ENCODE measurements around the gene RSPH10B. TPM values are rescaled to one million over a fixed set of nuclear protein-coding genes. Genes with fewer than 3 reads are reported as not detected.
A peak's percentile ranks its signal among the peaks of the same experiment; 100 is the strongest.
"Not testable (repeated sequence)": the region's sequence is repeated elsewhere in the genome, so short reads cannot be mapped to it uniquely, and the experiment has no call there.

The RSPH10B gene
- total and polyA plus RNA-seq, 3 donors from 2014 or later: 19.0 to 54.7 (median 53.0) TPM

DNA sequence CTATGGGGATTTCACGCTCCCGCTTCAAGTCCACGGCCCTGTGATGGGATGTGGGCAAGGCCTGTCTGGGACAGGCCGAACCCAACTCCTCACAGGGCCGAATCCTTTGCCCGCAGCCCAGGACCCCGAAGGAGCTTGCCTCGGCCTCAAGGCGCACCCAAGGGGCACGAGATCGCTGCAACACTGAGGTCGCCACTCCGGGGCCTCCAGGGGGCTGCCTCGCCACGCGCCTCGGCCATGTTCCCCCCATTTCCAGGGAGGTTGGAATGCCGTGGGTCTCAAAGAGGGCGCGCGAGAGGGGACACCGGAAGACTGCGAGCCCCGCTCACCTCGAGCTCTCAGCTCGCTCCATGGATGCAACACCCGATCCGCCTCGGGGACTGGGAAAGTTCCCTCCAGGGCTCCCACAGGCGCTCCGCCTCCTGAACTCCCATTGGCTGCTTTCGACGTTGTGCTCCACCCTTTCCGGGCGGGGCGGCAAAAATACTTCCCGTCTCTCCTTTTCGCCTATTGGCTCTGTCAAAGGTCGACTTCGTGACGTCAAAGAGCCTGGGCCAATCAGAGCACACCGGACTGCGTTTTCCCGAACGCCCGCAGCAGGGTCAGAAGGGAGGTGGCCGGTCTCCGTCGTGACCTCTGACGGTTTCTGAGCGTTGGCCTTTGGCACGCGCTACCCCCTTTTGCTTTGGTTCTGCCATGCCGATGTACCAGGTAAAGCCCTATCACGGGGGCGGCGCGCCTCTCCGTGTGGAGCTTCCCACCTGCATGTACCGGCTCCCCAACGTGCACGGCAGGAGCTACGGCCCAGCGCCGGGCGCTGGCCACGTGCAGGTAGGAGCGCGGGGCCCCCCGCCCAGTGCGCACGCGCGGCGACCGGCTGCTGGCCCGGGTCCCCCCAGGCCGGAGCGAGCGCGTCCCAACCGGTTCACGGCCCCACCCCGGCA, 38.5 kb upstream of the RSPH10B start, which contains the start of the genes AIMP2 and PMS2:
AIMP2 (plus strand) TSS at position 605 of the 944 bp plus-strand sequence; CDS start at position 697, 92 bp downstream.
PMS2 (minus strand) TSS at position 382 of the 944 bp plus-strand sequence; CDS start at position 352, 30 bp downstream.
- H3K27ac ChIP-seq: peak within 1 kb of the TSS; percentile 87 to 92
- no peaks in the 10 kb centered on the region for H3K9me3 ChIP-seq
- no peaks in the 10 kb centered on the region for H3K36me3 ChIP-seq (ENCODE audit: low read depth, missing control alignments)
- peak; percentile 14 for TF ChIP-seq POLR2A (IDR thresholded peaks at IDR 0.05)
- TF ChIP-seq CTCF (IDR thresholded peaks at IDR 0.05): peak in 1 of 3 experiments; percentile 34
- WGBS, 2 donors: 0 to 1% methylated on average over 22 to 71 of the region's 84 CpGs
- H3K4me1 ChIP-seq: peaks cover 8% of the 10 kb centered on the region
- no peaks in the 10 kb centered on the region for H3K27me3 ChIP-seq
- peak; percentile 99 for DNase-seq
- peak within 1 kb of the TSS; percentile 66 to 72 for H3K4me3 ChIP-seq
- intact Hi-C loops (cut with DNase I; ENCODE audit: low total_unique reads): no loop called here

- peak overlapping the region; percentile 87 to 92 for H3K27ac ChIP-seq
- peak overlapping the region; percentile 66 to 72 for H3K4me3 ChIP-seq
- H3K9me3 ChIP-seq; H3K36me3 ChIP-seq (ENCODE audit: low read depth, missing control alignments); H3K4me1 ChIP-seq; H3K27me3 ChIP-seq; DNase-seq; intact Hi-C loops (cut with DNase I; ENCODE audit: low total_unique reads): not testable (repeated sequence)
- WGBS, 2 donors: 32 to 44% methylated on average over 27 of the region's 27 CpGs
Measured at GRCh38 chr7:6007835-6008590, 37.5 kb upstream of the RSPH10B start.

GRCh38 chr7:6007386-6007785, 36.9 kb upstream of the RSPH10B start:
- intact Hi-C loops (cut with DNase I; ENCODE audit: low total_unique reads): no loop called here
- 60 to 74% methylated on average over 4 of the region's 4 CpGs for WGBS, 2 donors
- Histone ChIP-seq H3K9me3 (no peaks in the 10 kb centered on the region), H3K36me3 (ENCODE audit: low read depth, missing control alignments) (no peaks in the 10 kb centered on the region), H3K4me3 (no peak overlapping the region), H3K27ac (no peak overlapping the region), H3K27me3 (no peaks in the 10 kb centered on the region), H3K4me1 (peaks cover 8% of the 10 kb centered on the region)
- no peak for DNase-seq
- TF ChIP-seq CTCF (IDR thresholded peaks at IDR 0.05) (no peak), POLR2A (IDR thresholded peaks at IDR 0.05) (no peak)

DNA sequence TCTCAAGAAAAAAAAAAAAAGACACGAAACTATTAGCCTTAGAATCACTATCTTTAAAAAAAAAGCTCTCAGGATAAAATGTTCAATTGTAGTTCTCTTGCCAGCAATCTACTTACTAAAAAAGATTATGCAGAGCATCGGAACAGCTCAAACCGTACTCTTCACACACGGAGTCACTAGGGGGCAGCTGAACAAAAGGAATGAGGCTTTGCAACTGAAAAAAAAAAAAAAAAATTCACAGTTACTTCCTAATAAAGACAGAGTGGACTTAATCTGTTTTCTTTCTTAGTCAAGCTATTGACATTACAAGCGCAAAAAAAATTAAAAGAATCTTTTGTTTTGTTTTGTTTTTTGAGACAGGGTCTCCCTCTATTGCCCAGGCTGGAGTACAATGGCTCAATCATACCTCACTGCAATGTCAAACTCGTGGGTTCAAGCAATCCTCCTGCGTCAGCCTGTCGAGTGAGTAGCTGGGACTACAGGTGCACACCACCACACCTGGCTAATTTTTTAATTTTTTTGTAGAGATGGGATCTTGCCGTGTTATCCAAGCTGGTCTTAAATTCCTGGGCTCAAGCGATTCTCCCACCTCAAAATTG, 26.8 kb upstream of the RSPH10B start:
- intact Hi-C loops (cut with DNase I; ENCODE audit: low total_unique reads): no loop called here
- WGBS, 2 donors: 57% methylated on average over 10 of the region's 10 CpGs

GRCh38 chr7:5987061-5987460, 16.6 kb upstream of the RSPH10B start:
- intact Hi-C loops (cut with DNase I; ENCODE audit: low total_unique reads): not testable (repeated sequence)
- 83 to 93% methylated on average over 15 of the region's 15 CpGs for WGBS, 2 donors

More for the DNA sequence above, 26.8 kb upstream of the RSPH10B start:
- DNase-seq: peak; percentile 73
- no peaks in the 10 kb centered on the region for H3K4me1 ChIP-seq
- H3K27ac ChIP-seq: no peak overlapping the region
- no peaks in the 10 kb centered on the region for H3K9me3 ChIP-seq
- no peaks in the 10 kb centered on the region for H3K36me3 ChIP-seq (ENCODE audit: low read depth, missing control alignments)
- no peaks in the 10 kb centered on the region for H3K27me3 ChIP-seq
- no peak for TF ChIP-seq POLR2A (IDR thresholded peaks at IDR 0.05)
- TF ChIP-seq CTCF (IDR thresholded peaks at IDR 0.05): peak; percentile 44 to 62 (median 57)
- no peak overlapping the region for H3K4me3 ChIP-seq

DNA sequence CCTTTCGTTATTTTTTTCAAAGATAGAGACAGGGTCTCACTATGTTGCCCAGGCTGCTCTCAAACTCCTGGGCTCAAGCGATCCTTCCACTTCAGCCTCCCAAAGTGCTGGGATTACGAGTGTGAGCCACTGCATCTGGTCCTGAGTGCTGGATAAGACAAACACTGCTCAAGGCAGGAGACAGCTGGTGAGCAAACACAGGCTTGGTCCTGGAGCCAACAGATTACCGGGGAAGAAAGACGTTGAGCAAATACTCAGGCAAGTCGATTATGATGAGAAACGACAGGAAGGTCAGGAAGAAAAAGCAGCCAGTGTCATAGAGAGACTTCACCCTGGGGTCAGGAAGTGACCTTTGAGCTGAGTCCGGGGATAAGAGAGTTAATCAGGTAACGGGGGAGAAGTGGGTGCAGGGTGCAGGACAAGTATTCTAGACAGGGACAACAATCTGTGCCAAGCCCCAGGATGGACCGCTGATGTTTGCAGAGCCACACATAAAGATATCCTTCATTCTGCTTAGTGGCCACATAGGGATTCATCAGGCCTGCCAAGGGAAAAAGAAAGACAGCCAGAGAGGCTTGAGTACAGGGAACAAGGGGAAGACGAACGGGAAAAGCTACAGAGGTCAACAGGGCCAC, 9.3 kb upstream of the RSPH10B start:
- H3K9me3 ChIP-seq; H3K4me1 ChIP-seq; intact Hi-C loops (cut with DNase I; ENCODE audit: low total_unique reads); H3K4me3 ChIP-seq; DNase-seq; H3K27me3 ChIP-seq; H3K27ac ChIP-seq; H3K36me3 ChIP-seq (ENCODE audit: low read depth, missing control alignments): not testable (repeated sequence)
- 75% methylated on average over 3 of the region's 12 CpGs; no CpG with 5 or more reads in 1 of the 2 donors for WGBS, 2 donors

More at GRCh38 chr7:5987061-5987460, 16.6 kb upstream of the RSPH10B start:
- H3K4me3 ChIP-seq; H3K27ac ChIP-seq; H3K4me1 ChIP-seq; H3K27me3 ChIP-seq; H3K9me3 ChIP-seq; H3K36me3 ChIP-seq (ENCODE audit: low read depth, missing control alignments); DNase-seq: not testable (repeated sequence)

DNA sequence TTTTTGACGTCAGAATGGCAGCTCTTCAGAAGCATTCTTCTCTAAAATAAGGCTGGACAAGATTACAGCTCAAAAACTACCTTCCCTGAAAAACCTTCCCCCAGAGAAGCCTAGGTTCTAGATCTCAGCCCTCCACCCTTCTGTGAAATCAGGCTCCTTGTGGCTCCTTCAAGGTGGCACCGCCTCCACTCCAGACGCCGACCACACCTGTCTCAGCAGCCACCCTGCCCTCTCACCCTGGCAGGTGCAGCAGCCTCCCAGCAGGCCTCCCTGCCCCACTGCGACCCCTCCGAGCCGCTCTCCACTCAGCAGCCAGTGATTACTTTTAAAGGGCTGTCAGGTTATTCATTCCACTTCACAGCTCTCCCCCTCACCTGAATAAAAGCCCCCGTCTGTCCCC, 3.1 kb upstream of the RSPH10B start:
- intact Hi-C loops (cut with DNase I; ENCODE audit: low total_unique reads); DNase-seq: not testable (repeated sequence)
- WGBS, 2 donors: no CpG with 5 or more reads among the region's 8 CpGs

DNA sequence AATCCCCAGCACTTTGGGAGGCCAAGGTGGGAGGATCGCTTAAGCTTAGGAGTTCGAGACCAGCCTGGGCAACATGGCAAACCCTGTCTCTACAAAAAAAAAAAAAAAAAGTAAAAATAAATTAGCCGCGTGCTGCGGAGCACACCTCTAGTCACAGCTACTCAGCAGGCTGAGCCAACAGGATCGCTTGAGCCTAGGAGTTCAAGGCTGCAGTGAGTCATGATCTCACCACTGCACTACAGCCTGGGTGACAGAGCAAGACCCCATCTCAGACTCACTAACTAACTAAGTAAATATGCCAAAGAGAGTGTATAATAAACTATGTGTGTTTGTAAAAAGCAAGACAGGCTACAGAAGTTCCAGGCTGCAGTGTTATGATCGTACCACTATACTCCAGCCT, 6.7 kb downstream of the RSPH10B start:
- WGBS, 2 donors: 97% methylated on average over 5 of the region's 7 CpGs; no CpG with 5 or more reads in 1 of the 2 donors
- DNase-seq; H3K9me3 ChIP-seq; intact Hi-C loops (cut with DNase I; ENCODE audit: low total_unique reads); H3K4me1 ChIP-seq; H3K27ac ChIP-seq; H3K4me3 ChIP-seq; H3K36me3 ChIP-seq (ENCODE audit: low read depth, missing control alignments); H3K27me3 ChIP-seq: not testable (repeated sequence)

More for the DNA sequence above, 3.1 kb upstream of the RSPH10B start:
- H3K4me3 ChIP-seq; H3K36me3 ChIP-seq (ENCODE audit: low read depth, missing control alignments); H3K4me1 ChIP-seq; H3K9me3 ChIP-seq; H3K27me3 ChIP-seq; H3K27ac ChIP-seq: not testable (repeated sequence)
